DND-41 (cell line): ENCODE results near the gene POLR3B.

Experiments used
- EZH2 ChIP-seq: IDR thresholded peaks from 3 replicates; pipeline ENCODE4 v1.6.1; 2012; ENCODE audit warnings: borderline replicate concordance, low read depth, mild to moderate bottlenecking, moderate library complexity, low read length, inconsistent platforms; ENCODE audit not compliant: severe bottlenecking
- TF ChIP-seq, protein P1 (sequence below): IDR thresholded peaks from 2 replicates; pipeline ENCODE4 v1.5.1; 2012; ENCODE audit warnings: borderline replicate concordance, low read length, moderate library complexity, mild to moderate bottlenecking; ENCODE audit not compliant: poor library complexity, severe bottlenecking; ENCODE audit errors: extremely low read depth

GRCh38 chr12:106519607-106520021, 162.1 kb downstream of the POLR3B start:
- TF ChIP-seq, protein P1, sequence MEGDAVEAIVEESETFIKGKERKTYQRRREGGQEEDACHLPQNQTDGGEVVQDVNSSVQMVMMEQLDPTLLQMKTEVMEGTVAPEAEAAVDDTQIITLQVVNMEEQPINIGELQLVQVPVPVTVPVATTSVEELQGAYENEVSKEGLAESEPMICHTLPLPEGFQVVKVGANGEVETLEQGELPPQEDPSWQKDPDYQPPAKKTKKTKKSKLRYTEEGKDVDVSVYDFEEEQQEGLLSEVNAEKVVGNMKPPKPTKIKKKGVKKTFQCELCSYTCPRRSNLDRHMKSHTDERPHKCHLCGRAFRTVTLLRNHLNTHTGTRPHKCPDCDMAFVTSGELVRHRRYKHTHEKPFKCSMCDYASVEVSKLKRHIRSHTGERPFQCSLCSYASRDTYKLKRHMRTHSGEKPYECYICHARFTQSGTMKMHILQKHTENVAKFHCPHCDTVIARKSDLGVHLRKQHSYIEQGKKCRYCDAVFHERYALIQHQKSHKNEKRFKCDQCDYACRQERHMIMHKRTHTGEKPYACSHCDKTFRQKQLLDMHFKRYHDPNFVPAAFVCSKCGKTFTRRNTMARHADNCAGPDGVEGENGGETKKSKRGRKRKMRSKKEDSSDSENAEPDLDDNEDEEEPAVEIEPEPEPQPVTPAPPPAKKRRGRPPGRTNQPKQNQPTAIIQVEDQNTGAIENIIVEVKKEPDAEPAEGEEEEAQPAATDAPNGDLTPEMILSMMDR = no peak
- no peak for TF ChIP-seq EZH2
